ENCODE results near the gene SPON2.

SPON2 gene

DNA sequence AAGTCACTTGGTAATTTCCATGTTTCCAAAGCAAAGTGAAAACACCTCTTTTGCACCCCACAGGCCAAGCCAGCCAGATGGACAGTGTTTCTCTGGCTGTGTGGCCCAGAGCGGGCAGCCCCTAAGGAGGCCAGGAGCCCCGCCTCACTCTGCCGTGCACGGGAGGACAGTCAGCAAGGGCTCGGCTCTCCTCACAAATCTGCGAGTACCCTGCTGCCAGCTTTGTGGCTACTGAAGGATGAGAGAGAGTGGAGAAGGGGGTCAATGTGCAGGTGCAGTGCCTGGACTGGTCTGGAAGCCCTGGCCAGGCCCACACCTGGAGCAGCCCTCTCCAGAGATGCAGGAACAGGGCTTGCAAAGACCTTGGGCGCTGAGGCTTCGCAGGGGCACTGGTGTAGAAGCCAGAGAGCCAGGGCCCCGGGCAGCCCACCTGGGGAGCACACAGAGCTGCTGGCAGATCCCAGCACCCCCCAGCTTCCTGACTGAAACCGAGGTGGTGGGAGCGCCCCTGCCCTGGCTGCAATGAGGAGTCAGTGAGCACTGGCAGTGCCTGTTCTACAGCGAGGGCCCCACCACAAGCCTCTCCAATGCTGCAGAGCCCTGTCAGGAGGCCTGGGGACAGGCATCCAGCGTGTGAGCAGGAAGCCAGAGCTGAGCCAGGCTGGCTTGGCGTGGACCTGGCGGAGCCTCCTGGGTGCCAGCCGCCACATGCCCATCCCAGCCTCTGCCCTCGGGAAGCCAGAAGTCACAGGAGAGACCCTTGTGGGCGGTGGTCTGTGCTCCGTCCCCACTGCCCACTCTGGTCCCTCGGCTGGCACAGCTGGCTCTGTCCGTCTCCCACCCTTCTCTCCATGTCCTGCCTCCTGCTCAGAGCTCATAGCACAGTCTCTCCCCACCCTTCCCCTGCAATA, 3.9 kb downstream of the SPON2 start:
- FAIRE-seq, result no peak
- no peak for TF ChIP-seq POLR2A (IDR thresholded peaks at IDR 0.05; ENCODE audit: low read depth, low read length)
- TF ChIP-seq POLR2AphosphoS5 (IDR thresholded peaks at IDR 0.05; ENCODE audit: low read depth, low read length), result no peak
- no peak for TF ChIP-seq TAF1 (IDR thresholded peaks at IDR 0.05; ENCODE audit: borderline replicate concordance, low read depth, low read length)

DNA sequence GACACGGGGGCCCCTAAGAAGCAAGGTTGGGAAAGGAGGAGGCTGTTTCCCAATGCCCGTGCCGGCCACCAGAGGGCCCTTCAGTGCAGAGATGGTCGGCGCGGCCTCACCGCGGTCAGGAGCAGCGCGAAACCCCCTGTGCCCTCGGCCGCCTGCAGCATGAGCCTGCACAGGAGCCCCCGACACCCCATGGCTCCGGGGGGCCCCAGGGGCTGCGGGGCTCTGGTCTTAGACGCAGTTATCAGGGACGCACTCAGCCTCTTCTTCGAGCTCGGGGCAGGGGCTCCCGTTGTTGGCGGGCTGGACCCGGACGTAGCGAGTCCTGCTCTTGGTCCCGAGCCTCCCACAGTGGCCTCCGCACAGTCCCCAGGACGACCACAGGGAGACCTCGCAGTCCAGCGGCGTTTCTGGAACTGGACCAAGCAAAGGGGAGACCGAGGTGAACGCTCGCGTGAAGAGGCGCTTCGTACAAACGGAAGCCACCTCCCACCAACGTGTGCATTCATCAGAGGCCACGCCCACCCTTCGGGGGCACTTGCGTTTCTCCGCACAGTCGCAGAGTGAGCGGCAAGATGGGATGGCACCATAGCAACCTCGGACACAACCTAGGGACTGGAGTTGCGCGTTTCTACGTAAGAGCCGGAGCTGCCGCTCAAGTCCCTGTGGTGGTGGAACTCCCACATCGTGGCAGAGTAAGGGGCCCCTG, 5.0 kb downstream of the SPON2 start:
- TF ChIP-seq POLR2AphosphoS5 (IDR thresholded peaks at IDR 0.05; ENCODE audit: low read depth, low read length) (peak; percentile 78), TAF1 (IDR thresholded peaks at IDR 0.05; ENCODE audit: borderline replicate concordance, low read depth, low read length) (no peak), POLR2A (IDR thresholded peaks at IDR 0.05; ENCODE audit: low read depth, low read length) (peak; percentile 69; the same call in 1 of the 2 replicates)
- FAIRE-seq, result peak; percentile 98
- peak; percentile 69 for DNase-seq (ENCODE audit: insufficient read length)

More for the DNA sequence above, 3.9 kb downstream of the SPON2 start:
- no peak for DNase-seq (ENCODE audit: insufficient read length)

DNA sequence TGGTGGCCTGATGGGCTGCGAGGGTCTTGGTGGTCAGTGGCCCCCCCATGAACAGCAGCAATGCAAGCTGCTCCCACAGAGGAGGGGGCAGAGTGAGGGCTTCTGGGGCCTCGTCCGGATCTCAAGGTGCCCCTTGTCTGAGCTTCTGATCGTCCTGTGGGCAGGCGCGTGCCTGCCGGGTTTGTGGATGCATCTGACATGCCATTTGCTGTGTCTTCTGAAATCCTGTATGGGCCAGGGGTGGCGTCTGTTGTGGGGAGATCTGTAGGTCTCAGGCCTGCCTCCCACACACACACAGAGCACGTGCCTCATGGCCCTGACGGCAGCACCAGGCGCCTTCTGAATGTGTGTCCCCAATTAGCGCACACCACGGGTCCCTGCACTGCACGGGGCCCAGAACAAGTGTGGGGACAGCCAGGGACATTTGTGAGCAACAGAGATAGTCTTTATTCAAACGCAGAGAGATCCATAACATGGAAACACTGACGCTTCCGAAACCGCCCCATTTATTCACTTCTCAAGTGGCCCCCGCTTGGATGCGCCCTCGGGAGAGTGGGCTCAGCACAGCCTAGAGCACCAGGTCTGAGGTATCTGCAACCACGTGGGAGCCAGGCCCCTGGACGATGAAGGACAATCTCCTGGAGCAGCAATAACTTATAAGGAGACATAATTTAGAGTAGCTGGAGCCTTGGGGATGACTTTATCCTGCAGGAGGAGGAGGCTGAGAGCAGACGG, 5.7 kb downstream of the SPON2 start:
- DNase-seq (ENCODE audit: insufficient read length), result no peak
- TF ChIP-seq POLR2AphosphoS5 (IDR thresholded peaks at IDR 0.05; ENCODE audit: low read depth, low read length) (no peak), TAF1 (IDR thresholded peaks at IDR 0.05; ENCODE audit: borderline replicate concordance, low read depth, low read length) (no peak), POLR2A (IDR thresholded peaks at IDR 0.05; ENCODE audit: low read depth, low read length) (no peak)
- FAIRE-seq, result no peak

DNA sequence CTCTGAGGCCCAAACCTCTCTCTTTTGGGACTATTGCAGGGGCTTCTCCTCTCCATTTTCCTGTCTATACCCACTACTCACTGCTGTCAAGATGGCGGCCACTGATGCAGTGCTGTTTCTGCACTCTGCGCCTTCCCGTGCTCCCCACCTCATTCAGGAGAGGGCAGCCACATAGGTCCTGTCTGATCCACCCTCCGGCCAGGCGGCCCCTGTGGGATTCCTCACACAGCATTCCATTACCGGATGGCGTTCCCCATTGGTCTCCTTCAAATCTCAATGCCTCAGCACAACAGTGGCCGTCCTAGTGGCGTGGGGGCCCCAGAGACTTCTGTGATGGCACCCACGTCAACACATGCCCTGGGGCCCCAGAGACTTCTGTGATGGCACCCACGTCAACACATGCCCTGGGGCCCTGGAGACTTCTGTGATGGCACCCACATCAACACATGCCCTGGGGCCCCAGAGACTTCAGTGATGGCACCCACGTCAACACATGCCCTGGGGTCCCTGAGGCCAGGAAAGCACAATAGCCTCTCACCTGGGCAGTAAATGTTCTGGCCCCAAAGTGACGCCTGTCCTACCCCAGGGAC, 7.3 kb downstream of the SPON2 start:
- DNase-seq (ENCODE audit: insufficient read length) (no peak), FAIRE-seq (no peak)
- TF ChIP-seq POLR2A (IDR thresholded peaks at IDR 0.05; ENCODE audit: low read depth, low read length) (no peak), TAF1 (IDR thresholded peaks at IDR 0.05; ENCODE audit: borderline replicate concordance, low read depth, low read length) (no peak), POLR2AphosphoS5 (IDR thresholded peaks at IDR 0.05; ENCODE audit: low read depth, low read length) (no peak)

DNA sequence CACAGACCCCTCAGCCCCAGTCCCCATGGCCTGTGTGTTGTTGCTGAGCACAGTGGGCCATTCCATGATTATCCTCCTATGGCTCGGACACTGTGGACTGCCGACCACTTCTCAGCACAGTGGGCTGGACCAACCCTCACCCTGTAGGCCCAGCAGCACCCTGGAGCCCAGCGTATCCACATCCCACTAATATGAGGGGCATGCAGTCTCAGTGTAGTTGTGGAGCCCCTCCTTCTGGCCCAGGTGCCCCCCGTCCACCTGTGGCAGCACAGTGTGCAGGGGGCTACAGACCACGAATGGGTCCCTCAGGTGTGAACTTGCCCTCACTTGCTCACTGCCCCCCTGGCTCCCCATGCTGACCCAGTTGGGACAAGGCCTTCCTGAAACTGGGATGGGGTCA, 7.9 kb downstream of the SPON2 start:
- no peak for TF ChIP-seq POLR2AphosphoS5 (IDR thresholded peaks at IDR 0.05; ENCODE audit: low read depth, low read length)
- TF ChIP-seq TAF1 (IDR thresholded peaks at IDR 0.05; ENCODE audit: borderline replicate concordance, low read depth, low read length), result no peak
- TF ChIP-seq POLR2A (IDR thresholded peaks at IDR 0.05; ENCODE audit: low read depth, low read length), result no peak
- FAIRE-seq (no peak), DNase-seq (ENCODE audit: insufficient read length) (no peak)

DNA sequence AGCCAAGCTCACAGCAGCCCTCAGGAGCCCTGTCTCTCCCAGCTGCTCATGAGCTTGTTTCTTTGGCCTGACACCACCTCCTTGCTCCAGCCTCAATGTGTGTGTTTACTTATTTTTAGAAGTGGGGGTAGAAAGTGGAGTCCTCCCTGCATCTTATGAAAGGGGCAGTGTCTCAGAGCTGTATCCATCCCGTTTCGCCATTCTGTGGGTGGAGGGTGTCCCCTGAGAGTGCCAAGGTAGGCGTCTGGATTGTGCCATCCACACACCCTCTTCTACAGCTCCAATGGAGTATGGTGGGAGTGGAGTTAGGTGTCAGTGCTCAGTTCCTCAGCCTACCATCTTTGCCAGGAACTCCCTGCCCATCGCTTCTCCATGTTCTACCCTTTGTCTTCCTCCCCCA, 8.3 kb downstream of the SPON2 start:
- FAIRE-seq (no peak), DNase-seq (ENCODE audit: insufficient read length) (no peak)
- TF ChIP-seq TAF1 (IDR thresholded peaks at IDR 0.05; ENCODE audit: borderline replicate concordance, low read depth, low read length) (no peak), POLR2AphosphoS5 (IDR thresholded peaks at IDR 0.05; ENCODE audit: low read depth, low read length) (no peak), POLR2A (IDR thresholded peaks at IDR 0.05; ENCODE audit: low read depth, low read length) (no peak)

DNA sequence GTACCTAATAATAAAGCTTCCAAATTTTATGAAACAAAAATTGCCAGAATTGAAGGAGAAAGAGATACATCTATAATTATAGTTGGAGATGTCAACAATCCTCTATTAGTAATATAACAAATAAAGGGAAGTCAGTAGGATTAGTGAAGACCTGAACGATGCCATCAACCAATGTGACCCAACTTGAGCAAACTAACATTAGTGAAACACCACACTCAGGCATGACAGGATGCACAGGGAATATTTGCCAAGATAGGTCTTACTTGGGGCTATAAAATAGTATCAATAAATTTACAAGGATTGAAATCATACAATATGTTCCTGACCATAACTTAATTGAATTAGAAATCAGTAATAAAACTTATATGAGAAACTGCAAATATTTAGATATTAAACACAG, 12.0 kb downstream of the SPON2 start:
- no peak for TF ChIP-seq TAF1 (IDR thresholded peaks at IDR 0.05; ENCODE audit: borderline replicate concordance, low read depth, low read length)
- no peak for TF ChIP-seq POLR2A (IDR thresholded peaks at IDR 0.05; ENCODE audit: low read depth, low read length)
- no peak for TF ChIP-seq POLR2AphosphoS5 (IDR thresholded peaks at IDR 0.05; ENCODE audit: low read depth, low read length)
- DNase-seq (ENCODE audit: insufficient read length) (no peak), FAIRE-seq (no peak)

DNA sequence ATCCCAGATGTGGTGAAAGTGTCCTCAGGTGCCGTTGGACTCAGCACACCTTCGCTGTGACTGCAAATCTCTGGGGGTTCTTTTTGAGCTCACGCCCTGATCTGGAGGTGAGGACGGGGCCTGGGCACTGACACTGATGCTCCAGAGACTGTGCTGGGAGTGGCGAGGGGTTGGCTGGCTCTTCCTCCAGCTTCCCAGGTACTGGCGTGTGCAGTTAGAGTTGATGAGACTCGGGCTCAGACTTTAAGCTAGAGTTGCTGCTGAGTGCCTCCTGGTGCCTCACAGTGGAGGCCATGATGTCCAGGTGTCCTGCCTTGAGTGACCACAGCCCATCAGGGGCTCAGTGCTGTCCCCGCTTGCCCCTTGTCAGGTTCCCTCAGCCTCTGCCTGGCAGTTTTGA, 16.3 kb downstream of the SPON2 start:
- FAIRE-seq (no peak), DNase-seq (ENCODE audit: insufficient read length) (no peak)
- TF ChIP-seq TAF1 (IDR thresholded peaks at IDR 0.05; ENCODE audit: borderline replicate concordance, low read depth, low read length) (no peak), POLR2A (IDR thresholded peaks at IDR 0.05; ENCODE audit: low read depth, low read length) (no peak), POLR2AphosphoS5 (IDR thresholded peaks at IDR 0.05; ENCODE audit: low read depth, low read length) (no peak)

DNA sequence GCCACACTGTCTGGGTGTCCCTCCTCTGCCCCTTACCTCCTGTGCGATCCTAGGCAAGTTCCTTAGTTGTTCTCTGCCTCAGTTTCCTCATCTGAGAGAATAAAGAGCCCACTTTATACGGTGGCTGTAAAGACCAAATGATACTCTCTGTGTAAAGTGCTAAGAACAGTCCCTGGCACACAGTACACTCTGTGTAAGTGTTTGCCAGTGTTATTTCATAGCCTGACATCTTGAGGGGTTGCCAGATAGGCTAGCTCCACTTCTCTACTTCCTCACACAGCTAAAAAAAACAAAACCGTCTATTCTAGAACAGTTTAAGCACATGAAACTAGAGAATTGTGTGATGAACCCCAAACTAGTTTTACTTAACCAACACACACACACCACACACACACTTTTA, 17.1 kb downstream of the SPON2 start:
- no peak for DNase-seq (ENCODE audit: insufficient read length)
- no peak for FAIRE-seq
- TF ChIP-seq POLR2AphosphoS5 (IDR thresholded peaks at IDR 0.05; ENCODE audit: low read depth, low read length), result no peak
- no peak for TF ChIP-seq TAF1 (IDR thresholded peaks at IDR 0.05; ENCODE audit: borderline replicate concordance, low read depth, low read length)
- no peak for TF ChIP-seq POLR2A (IDR thresholded peaks at IDR 0.05; ENCODE audit: low read depth, low read length)

DNA sequence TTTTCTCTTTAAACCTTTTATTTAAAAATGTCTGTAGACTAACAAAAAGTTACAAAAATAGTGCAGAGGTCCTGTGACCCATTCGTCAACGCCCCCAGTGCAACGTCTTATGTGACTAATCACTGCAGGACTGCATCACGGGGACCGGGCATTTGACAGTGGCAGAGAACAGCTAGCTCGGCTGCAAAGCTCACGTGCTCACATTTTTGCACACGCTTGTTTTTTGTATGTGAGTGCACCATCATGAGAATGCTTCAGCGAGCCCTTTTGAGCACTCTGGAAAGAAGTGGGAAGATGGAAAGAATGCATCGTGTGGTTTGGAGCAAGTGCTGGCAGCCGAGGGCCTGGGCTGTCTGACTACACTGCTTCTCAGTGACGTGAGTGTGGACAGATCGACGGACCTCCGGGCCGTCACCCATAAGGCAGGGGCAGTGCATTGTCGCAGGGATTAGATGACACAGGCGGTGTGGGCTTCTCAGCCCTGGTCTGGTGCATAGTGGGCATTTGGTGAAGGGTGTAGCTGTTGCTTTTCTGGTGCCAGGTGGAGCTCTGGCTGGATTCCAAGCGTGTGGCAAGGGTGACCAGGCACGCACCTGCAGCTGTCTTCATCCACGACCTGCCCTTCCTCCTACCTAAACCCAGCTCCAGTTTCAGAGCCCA, 17.7 kb downstream of the SPON2 start:
- DNase-seq (ENCODE audit: insufficient read length) (no peak), FAIRE-seq (no peak)
- TF ChIP-seq POLR2AphosphoS5 (IDR thresholded peaks at IDR 0.05; ENCODE audit: low read depth, low read length) (no peak), POLR2A (IDR thresholded peaks at IDR 0.05; ENCODE audit: low read depth, low read length) (no peak), TAF1 (IDR thresholded peaks at IDR 0.05; ENCODE audit: borderline replicate concordance, low read depth, low read length) (no peak)

Measured in GM12892 (cell line).